HL-60 (cell line): ENCODE data around the gene TMEM156.

Experiments
- CTCF ChIP-seq: IDR thresholded peaks from one replicate; pipeline ENCODE4 v1.5.1; 2011; ENCODE audit warnings: low read length, control low read depth, inconsistent platforms; ENCODE audit not compliant: insufficient read depth
- POLR2AphosphoS5 ChIP-seq: IDR thresholded peaks from 2 replicates; pipeline ENCODE4 v1.6.1; 2012; ENCODE audit warnings: low read depth
- REST ChIP-seq: IDR thresholded peaks from 2 replicates; pipeline ENCODE4 v1.6.1; 2012; ENCODE audit warnings: low read depth; ENCODE audit not compliant: insufficient replicate concordance
- SPI1 ChIP-seq: IDR thresholded peaks from 2 replicates; pipeline ENCODE4 v1.6.1; 2012; ENCODE audit warnings: low read depth, mild to moderate bottlenecking, borderline replicate concordance

GRCh38 chr4:39054497-39054896 is 22.3 kb upstream of the TMEM156 start:
- no peak for TF ChIP-seq CTCF
- TF ChIP-seq POLR2AphosphoS5, result no peak
- TF ChIP-seq SPI1, result no peak
- TF ChIP-seq REST, result no peak
